Endothelial cell of umbilical vein (primary cell): ENCODE results near the gene TACC3.

Source experiments
- EZH2 ChIP-seq: IDR thresholded peaks from 2 replicates; pipeline ENCODE4 v1.6.1; 2012; ENCODE audit warnings: borderline replicate concordance, low read depth, mild to moderate bottlenecking, moderate library complexity, low read length, inconsistent platforms; ENCODE audit not compliant: severe bottlenecking
- JUN ChIP-seq: IDR thresholded peaks from 2 replicates; pipeline ENCODE4 v1.6.1; 2011; ENCODE audit warnings: borderline replicate concordance, low read depth; ENCODE audit not compliant: insufficient read length, insufficient read depth
- MAX ChIP-seq: IDR thresholded peaks from 2 replicates; pipeline ENCODE4 v1.6.1; 2011; ENCODE audit not compliant: insufficient read depth, insufficient read length
- MYC ChIP-seq: IDR thresholded peaks from one replicate; pipeline ENCODE4 v1.6.1; 2011; ENCODE audit warnings: mild to moderate bottlenecking, low read depth, low read length
- POLR2A ChIP-seq: IDR thresholded peaks from 2 replicates; pipeline ENCODE4 v1.6.1; 2012; ENCODE audit warnings: low read depth, mild to moderate bottlenecking, control low read depth, low read length
- POLR2AphosphoS5 ChIP-seq: IDR thresholded peaks from 2 replicates; pipeline ENCODE4 v1.6.1; 2012; ENCODE audit warnings: low read depth, mild to moderate bottlenecking, control low read depth, low read length, moderate library complexity; ENCODE audit not compliant: insufficient read depth
- TF ChIP-seq, protein P1 (sequence below), 2 donors: IDR thresholded peaks; 1 replicate in 1 of 2; 2 replicates in 1 of 2; pipeline ENCODE4 v1.5.1; 2011; ENCODE audit warnings: low read length in 2 of 2, mild to moderate bottlenecking in 2 of 2, moderate library complexity in 2 of 2, control low read depth in 1 of 2, inconsistent platforms in 1 of 2, low read depth in 1 of 2; ENCODE audit not compliant: insufficient read depth in 1 of 2; ENCODE audit errors: extremely low read depth in 1 of 2

DNA sequence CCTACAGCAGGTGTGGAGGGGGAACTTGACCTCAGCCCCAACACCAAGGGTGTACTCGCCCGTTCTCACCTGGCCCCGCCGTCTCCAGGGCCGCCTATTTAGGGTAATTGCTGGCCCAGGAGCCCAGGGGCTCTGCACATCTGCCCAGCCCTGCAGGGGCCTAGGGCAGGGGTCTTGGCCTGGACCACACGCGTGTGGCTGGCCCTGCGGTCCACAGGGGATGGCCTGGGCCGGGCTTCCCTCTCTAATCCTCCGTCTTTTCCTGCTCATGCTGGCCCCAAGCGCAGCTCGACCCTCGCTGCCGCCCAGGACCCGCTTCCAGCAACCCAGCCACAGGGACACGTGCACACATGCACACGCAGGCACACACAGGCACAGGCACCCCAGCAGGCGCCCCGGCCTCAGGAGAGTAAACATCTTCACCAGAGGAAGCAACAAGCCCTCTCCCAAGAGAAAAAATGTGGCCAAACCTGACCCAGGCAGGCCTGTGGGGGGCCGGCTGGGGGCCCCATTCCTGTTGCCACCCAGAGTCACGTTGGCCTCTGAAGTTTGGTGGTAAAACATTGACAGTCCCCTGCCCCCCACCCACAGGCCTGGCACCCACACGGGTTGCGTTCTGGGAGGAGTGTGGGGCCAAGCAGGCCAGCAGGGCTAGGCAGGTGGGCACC, 47.2 kb downstream of the TACC3 start:
- TF ChIP-seq POLR2A (no peak), POLR2AphosphoS5 (no peak), MYC (no peak), EZH2 (no peak), JUN (no peak), MAX (no peak)
- TF ChIP-seq, protein P1, sequence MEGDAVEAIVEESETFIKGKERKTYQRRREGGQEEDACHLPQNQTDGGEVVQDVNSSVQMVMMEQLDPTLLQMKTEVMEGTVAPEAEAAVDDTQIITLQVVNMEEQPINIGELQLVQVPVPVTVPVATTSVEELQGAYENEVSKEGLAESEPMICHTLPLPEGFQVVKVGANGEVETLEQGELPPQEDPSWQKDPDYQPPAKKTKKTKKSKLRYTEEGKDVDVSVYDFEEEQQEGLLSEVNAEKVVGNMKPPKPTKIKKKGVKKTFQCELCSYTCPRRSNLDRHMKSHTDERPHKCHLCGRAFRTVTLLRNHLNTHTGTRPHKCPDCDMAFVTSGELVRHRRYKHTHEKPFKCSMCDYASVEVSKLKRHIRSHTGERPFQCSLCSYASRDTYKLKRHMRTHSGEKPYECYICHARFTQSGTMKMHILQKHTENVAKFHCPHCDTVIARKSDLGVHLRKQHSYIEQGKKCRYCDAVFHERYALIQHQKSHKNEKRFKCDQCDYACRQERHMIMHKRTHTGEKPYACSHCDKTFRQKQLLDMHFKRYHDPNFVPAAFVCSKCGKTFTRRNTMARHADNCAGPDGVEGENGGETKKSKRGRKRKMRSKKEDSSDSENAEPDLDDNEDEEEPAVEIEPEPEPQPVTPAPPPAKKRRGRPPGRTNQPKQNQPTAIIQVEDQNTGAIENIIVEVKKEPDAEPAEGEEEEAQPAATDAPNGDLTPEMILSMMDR (IDR thresholded peaks at IDR 0.05; ENCODE audit: extremely low read depth in 1 of 2, insufficient read depth in 1 of 2, low read depth in 1 of 2, low read length in 2 of 2): no peak
